ENCODE data around the gene KCNK10.

Gene KCNK10

DNA sequence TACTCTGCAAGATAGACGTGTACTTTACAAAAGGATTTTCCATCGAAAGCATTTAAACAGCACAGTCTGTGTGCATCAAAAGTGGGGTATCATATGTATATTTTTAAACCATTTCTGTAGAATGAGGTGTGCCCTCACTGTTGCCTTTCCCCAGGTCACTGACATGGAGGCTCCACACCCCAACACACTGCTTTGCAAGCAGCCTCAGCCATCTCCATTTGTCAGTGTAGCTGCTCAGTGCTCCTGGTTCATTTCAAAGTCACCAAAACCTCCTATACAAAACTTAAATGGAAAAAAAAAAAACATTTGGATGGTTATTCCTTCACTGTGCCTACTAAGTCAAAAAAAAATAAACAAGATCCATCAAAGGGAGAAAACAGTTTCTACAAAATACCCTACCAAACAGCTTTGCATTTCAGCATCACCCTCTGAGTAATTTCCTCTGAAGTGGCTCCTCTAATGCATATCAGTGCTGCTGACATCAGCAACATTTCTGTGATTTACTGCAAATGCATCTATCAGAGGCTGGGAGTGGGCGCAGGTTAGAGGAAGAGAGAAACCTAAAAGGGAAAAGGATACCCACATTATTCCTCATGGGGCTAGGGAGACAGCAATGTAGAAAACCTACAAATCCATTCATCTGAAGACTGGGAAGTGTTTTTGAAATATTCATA lies 46.0 kb downstream of the KCNK10 start:
- TF ChIP-seq POLR2A (IDR thresholded peaks at IDR 0.05; ENCODE audit: extremely low read depth, insufficient read length) (no peak), MYC (IDR thresholded peaks at IDR 0.05; ENCODE audit: low read depth, low read length) (no peak)
- TF ChIP-seq, protein P1, sequence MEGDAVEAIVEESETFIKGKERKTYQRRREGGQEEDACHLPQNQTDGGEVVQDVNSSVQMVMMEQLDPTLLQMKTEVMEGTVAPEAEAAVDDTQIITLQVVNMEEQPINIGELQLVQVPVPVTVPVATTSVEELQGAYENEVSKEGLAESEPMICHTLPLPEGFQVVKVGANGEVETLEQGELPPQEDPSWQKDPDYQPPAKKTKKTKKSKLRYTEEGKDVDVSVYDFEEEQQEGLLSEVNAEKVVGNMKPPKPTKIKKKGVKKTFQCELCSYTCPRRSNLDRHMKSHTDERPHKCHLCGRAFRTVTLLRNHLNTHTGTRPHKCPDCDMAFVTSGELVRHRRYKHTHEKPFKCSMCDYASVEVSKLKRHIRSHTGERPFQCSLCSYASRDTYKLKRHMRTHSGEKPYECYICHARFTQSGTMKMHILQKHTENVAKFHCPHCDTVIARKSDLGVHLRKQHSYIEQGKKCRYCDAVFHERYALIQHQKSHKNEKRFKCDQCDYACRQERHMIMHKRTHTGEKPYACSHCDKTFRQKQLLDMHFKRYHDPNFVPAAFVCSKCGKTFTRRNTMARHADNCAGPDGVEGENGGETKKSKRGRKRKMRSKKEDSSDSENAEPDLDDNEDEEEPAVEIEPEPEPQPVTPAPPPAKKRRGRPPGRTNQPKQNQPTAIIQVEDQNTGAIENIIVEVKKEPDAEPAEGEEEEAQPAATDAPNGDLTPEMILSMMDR (IDR thresholded peaks at IDR 0.05; ENCODE audit: low read depth, low read length): no peak
- TF ChIP-seq, protein P2, sequence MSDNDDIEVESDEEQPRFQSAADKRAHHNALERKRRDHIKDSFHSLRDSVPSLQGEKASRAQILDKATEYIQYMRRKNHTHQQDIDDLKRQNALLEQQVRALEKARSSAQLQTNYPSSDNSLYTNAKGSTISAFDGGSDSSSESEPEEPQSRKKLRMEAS (IDR thresholded peaks at IDR 0.05; ENCODE audit: low read depth, low read length): no peak
- no peak for DNase-seq (ENCODE audit: low read depth)
- H3K4me3 ChIP-seq (ENCODE audit: low read depth, low read length): no peak overlapping the region

DNA sequence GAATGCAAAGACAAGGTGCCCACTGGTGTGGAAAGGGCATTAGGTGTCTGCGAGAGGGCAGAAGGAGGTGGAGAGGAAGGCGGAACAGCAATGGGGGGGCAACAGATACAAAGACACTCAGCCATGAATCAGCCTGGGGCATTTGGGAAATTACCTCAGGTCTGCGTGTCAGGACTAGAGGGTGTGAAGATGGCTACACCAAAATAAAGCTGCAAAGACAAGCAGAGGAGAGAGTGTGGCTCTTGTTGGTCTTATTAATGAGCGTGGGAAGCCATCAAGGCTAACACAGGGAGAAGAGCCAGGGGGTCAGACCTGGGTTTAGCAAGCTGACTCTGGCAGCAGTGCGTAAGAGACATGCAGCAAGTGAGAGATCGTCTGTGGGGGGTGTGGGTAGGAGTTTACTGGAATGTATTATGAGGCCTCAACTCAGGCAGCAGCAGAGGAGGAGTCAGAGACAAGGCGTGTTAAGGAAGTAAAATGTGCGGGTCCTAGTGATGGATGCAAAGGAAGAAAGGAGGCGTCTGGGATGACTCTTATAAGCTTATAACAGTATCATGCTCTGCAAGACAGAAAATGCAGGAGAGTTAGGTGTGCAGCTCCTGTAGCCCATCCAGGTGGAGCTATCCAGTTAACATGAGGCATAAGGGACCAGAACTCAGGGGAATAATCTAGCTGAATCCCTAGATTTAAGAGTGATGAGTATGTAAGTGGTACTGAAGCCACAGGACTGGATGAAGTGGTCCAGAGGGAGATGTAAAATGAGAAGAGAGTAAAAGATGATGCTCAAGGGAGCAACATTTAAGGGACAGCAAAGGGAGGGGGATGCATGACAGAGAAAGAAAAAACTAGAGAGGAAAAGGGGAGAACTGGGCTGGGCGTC lies 50.4 kb downstream of the KCNK10 start:
- TF ChIP-seq MYC (IDR thresholded peaks at IDR 0.05; ENCODE audit: low read depth, low read length): no peak
- TF ChIP-seq, protein P2 (IDR thresholded peaks at IDR 0.05; ENCODE audit: low read depth, low read length): no peak
- TF ChIP-seq, protein P1 (IDR thresholded peaks at IDR 0.05; ENCODE audit: low read depth, low read length): no peak
- no peak for TF ChIP-seq POLR2A (IDR thresholded peaks at IDR 0.05; ENCODE audit: extremely low read depth, insufficient read length)
- no peak for DNase-seq (ENCODE audit: low read depth)
- H3K4me3 ChIP-seq (ENCODE audit: low read depth, low read length): no peak overlapping the region

DNA sequence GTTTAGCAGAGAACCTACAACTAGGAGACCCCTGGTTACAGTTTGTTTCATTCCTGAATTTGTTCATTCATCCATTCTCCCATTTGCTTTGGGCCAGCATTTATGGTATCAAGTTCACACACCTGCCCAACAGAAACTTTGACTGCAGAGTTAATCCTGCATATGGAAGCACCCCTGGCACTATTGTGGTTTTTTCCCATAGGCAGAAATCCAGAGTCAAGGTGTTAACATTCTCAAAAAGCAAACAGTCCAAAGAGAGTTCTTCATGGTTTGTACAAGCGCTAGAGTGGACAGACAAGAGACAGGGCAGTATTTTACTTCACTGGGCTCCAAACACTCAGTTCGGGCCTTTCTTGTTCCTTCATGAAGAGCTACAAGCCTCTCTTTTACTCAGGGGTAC lies 51.9 kb downstream of the KCNK10 start:
- H3K4me3 ChIP-seq (ENCODE audit: low read depth, low read length): no peak overlapping the region
- TF ChIP-seq, protein P2 (IDR thresholded peaks at IDR 0.05; ENCODE audit: low read depth, low read length): no peak
- TF ChIP-seq MYC (IDR thresholded peaks at IDR 0.05; ENCODE audit: low read depth, low read length): no peak
- no peak for TF ChIP-seq POLR2A (IDR thresholded peaks at IDR 0.05; ENCODE audit: extremely low read depth, insufficient read length)
- TF ChIP-seq, protein P1 (IDR thresholded peaks at IDR 0.05; ENCODE audit: low read depth, low read length): no peak
- DNase-seq (ENCODE audit: low read depth): no peak

DNA sequence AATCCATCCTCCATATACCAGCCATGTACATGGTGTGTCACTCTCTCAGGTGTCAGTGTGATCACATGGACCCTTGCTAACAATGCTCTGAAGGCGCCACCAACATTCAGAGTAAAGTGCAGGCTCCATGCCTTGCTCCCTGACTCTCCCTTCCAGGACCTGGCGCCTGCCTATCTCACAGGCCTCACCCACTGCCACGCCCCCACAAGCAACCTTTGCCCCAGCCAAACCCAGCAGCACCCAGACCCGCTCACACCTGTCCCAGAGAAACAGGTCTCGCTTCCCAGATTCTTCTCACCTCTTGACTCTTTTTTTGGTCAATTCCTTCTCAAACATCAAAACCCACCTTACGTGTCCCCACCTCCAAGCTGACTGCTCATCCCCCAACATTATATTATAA lies 52.3 kb downstream of the KCNK10 start:
- no peak overlapping the region for H3K4me3 ChIP-seq (ENCODE audit: low read depth, low read length)
- TF ChIP-seq, protein P1 (IDR thresholded peaks at IDR 0.05; ENCODE audit: low read depth, low read length): no peak
- TF ChIP-seq, protein P2 (IDR thresholded peaks at IDR 0.05; ENCODE audit: low read depth, low read length): no peak
- TF ChIP-seq POLR2A (IDR thresholded peaks at IDR 0.05; ENCODE audit: extremely low read depth, insufficient read length): no peak
- DNase-seq (ENCODE audit: low read depth): no peak

DNA sequence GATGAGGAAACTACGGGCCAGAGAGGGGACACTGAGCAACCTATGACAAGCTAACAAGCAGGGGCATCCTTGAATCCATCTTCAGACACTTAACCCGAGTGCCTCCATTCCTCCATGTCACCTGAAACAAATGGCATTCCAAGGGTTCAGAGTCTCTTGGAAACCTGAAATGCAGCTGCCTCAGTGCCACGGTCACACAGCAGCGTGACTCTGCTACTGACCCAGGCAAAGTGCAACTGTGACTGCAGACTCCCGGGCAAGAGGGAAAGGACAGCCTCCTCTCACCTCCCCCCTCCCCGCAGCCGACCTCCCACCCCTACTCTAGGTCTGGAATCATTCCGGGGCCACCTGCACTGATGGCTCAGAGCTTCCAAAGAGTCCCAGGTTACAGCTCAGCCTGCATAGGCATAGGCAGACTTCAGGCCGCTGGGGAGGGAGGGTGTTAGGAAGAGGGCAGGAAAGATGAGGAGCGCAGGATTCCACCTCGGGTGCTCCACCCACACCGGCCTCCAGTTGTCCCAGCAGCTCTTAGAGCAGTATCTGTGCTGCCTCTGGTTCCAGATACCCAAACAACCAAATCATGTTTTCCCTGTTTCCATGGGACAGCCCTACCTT lies 53.2 kb downstream of the KCNK10 start:
- H3K4me3 ChIP-seq (ENCODE audit: low read depth, low read length): no peak overlapping the region
- TF ChIP-seq MYC (IDR thresholded peaks at IDR 0.05; ENCODE audit: low read depth, low read length): no peak
- no peak for TF ChIP-seq POLR2A (IDR thresholded peaks at IDR 0.05; ENCODE audit: extremely low read depth, insufficient read length)
- TF ChIP-seq, protein P1 (IDR thresholded peaks at IDR 0.05; ENCODE audit: low read depth, low read length): no peak
- TF ChIP-seq, protein P2 (IDR thresholded peaks at IDR 0.05; ENCODE audit: low read depth, low read length): no peak
- no peak for DNase-seq (ENCODE audit: low read depth)
